Hepatocyte (in vitro differentiated cells): ENCODE measurements around the gene ZNF500. TPM values are rescaled to one million over a fixed set of nuclear protein-coding genes. Genes with fewer than 3 reads are reported as not detected.
"Not testable (repeated sequence)": the region's sequence is repeated elsewhere in the genome, so short reads cannot be mapped to it uniquely, and the experiment has no call there.

ENCODE experiments used
- DNase-seq: peaks from one replicate; pipeline ENCODE4 v3.0.0-alpha.2; 2016; ENCODE audit warnings: low spot score
- H2AFZ ChIP-seq: fragments of 200-600 bp; sonication (generic); 2 replicates; pipeline ENCODE4 v1.6.0; 2016; ENCODE audit warnings: antibody characterized with exemption, mild to moderate bottlenecking
- H3K27ac ChIP-seq: fragments of 200-600 bp; sonication (generic); 2 replicates; pipeline ENCODE4 v1.5.1; 2016; ENCODE audit warnings: mild to moderate bottlenecking
- H3K27me3 ChIP-seq: fragments of 200-600 bp; sonication (generic); 2 replicates; pipeline ENCODE4 v1.6.1; 2016
- H3K36me3 ChIP-seq: fragments of 200-600 bp; sonication (generic); replicated peaks from 2 replicates; pipeline ENCODE4 v1.5.1; 2016; ENCODE audit warnings: low read depth; ENCODE audit not compliant: insufficient read depth
- H3K4me1 ChIP-seq: fragments of 200-600 bp; sonication (generic); 2 replicates; pipeline ENCODE4 v1.5.1; 2016; ENCODE audit warnings: mild to moderate bottlenecking, moderate library complexity; ENCODE audit not compliant: insufficient read depth
- H3K4me2 ChIP-seq: fragments of 200-600 bp; sonication (generic); 2 replicates; pipeline ENCODE4 v1.6.0; 2016
- H3K4me3 ChIP-seq: fragments of 200-600 bp; sonication (generic); 2 replicates; pipeline ENCODE4 v1.5.1; 2016; ENCODE audit warnings: mild to moderate bottlenecking
- H3K79me2 ChIP-seq: fragments of 200-600 bp; sonication (generic); 2 replicates; pipeline ENCODE4 v1.6.0; 2017; ENCODE audit warnings: mild to moderate bottlenecking
- H3K9me2 ChIP-seq: fragments of 200-600 bp; sonication (generic); replicated peaks from 2 replicates; pipeline ENCODE4 v1.6.0; 2017; ENCODE audit warnings: mild to moderate bottlenecking; ENCODE audit not compliant: insufficient read depth
- H3K9me3 ChIP-seq: fragments of 200-600 bp; sonication (generic); 2 replicates; pipeline ENCODE4 v1.5.1; 2016; ENCODE audit warnings: low read depth, mild to moderate bottlenecking
- H4K20me1 ChIP-seq: fragments of 200-600 bp; sonication (generic); 2 replicates; pipeline ENCODE4 v1.6.0; 2016; ENCODE audit warnings: mild to moderate bottlenecking; ENCODE audit not compliant: insufficient read depth, poor library complexity, severe bottlenecking
- CTCF ChIP-seq: fragments of 200-600 bp; sonication (generic); IDR thresholded peaks from 2 replicates; pipeline ENCODE4 v1.5.1; 2016; ENCODE audit warnings: antibody characterized with exemption, mild to moderate bottlenecking; ENCODE audit not compliant: poor library complexity
- EZH2 ChIP-seq: fragments of 200-600 bp; sonication (generic); IDR thresholded peaks from 2 replicates; pipeline ENCODE4 v1.6.1; 2016; ENCODE audit warnings: antibody characterized with exemption, mild to moderate bottlenecking, borderline replicate concordance
- EZH2phosphoT487 ChIP-seq: fragments of 200-600 bp; sonication (generic); IDR thresholded peaks from one replicate; pipeline ENCODE4 v1.6.1; 2018; ENCODE audit warnings: antibody characterized with exemption, mild to moderate bottlenecking, low read depth, moderate library complexity; ENCODE audit not compliant: unreplicated experiment, severe bottlenecking
- WGBS: methylation state at CpG from one replicate; pipeline ENCODE4 v1.1.6; 2016; ENCODE audit warnings: low lambda C conversion rate; ENCODE audit errors: missing lambda C conversion rate; 5-methylcytosine and 5-hydroxymethylcytosine counted together
- polyA plus RNA-seq: library from polyadenylated mRNA; unstranded; fragments of >200 nt; fragmentation: Nextera tagmentation; extraction: Ambion mirVana; gene quantifications from 2 replicates; pipeline ENCODE4 v1.2.1, GENCODE V29; 2016
- total RNA-seq: library from RNA; depleted of rRNA; stranded (reverse); fragments of >200 nt; gene quantifications from 2 replicates; pipeline ENCODE4 v1.2.3, GENCODE V29; 2014

ZNF500 gene
- total and polyA plus RNA-seq, 2 experiments from 2014 or later: 10.4 to 10.6 TPM

- H3K4me1 ChIP-seq: peaks cover 12% of the 10 kb centered on the region
- H3K9me3 ChIP-seq: no peaks in the 10 kb centered on the region
- TF ChIP-seq EZH2phosphoT487: no peak
- no peak for TF ChIP-seq EZH2
- no peak for TF ChIP-seq CTCF
- DNase-seq: no peak
- no peaks in the 10 kb centered on the region for H4K20me1 ChIP-seq
- no peaks in the 10 kb centered on the region for H3K27me3 ChIP-seq
- no peaks in the 10 kb centered on the region for H3K9me2 ChIP-seq
- no peaks in the 10 kb centered on the region for H3K79me2 ChIP-seq
- H3K4me3 ChIP-seq: no peak within 1 kb of the TSS
- H2AFZ ChIP-seq: no peak within 1 kb of the TSS
- 69% methylated on average over 14 of the region's 14 CpGs for WGBS
- peak within 1 kb of the TSS; percentile 39 for H3K4me2 ChIP-seq
- H3K27ac ChIP-seq: peak within 1 kb of the TSS; percentile 52
- no peaks in the 10 kb centered on the region for H3K36me3 ChIP-seq
These were observed 20.9 kb upstream of the ZNF500 start, which contains the start of gene SEPTIN12 for GRCh38 chr16:4787627-4788482. Gene SEPTIN12 (minus strand): TSS chr16:4788345. CDS start chr16:4787645, 700 bp downstream.

GRCh38 chr16:4787068-4787467, 20.1 kb upstream of the ZNF500 start:
- Histone ChIP-seq H3K4me3 (no peak overlapping the region), H3K9me2 (no peaks in the 10 kb centered on the region), H2AFZ (no peak overlapping the region), H3K4me2 (no peak overlapping the region), H3K4me1 (peaks cover 12% of the 10 kb centered on the region), H3K27me3 (no peaks in the 10 kb centered on the region), H3K27ac (no peak overlapping the region), H3K9me3 (no peaks in the 10 kb centered on the region), H4K20me1 (no peaks in the 10 kb centered on the region), H3K36me3 (no peaks in the 10 kb centered on the region), H3K79me2 (no peaks in the 10 kb centered on the region)
- no peak for DNase-seq
- 94% methylated on average over 8 of the region's 8 CpGs for WGBS
- no peak for TF ChIP-seq EZH2
- no peak for TF ChIP-seq CTCF
- no peak for TF ChIP-seq EZH2phosphoT487

GRCh38 chr16:4785758-4786433, 18.9 kb upstream of the ZNF500 start:
- no peaks in the 10 kb centered on the region for H3K36me3 ChIP-seq
- H4K20me1 ChIP-seq: no peaks in the 10 kb centered on the region
- no peaks in the 10 kb centered on the region for H3K9me3 ChIP-seq
- no peak overlapping the region for H3K27ac ChIP-seq
- H3K9me2 ChIP-seq: no peaks in the 10 kb centered on the region
- H2AFZ ChIP-seq: no peak overlapping the region
- no peak for DNase-seq
- H3K4me2 ChIP-seq: no peak overlapping the region
- WGBS: 97% methylated on average over 21 of the region's 23 CpGs
- no peaks in the 10 kb centered on the region for H3K79me2 ChIP-seq
- no peak overlapping the region for H3K4me3 ChIP-seq
- TF ChIP-seq CTCF (no peak), EZH2phosphoT487 (no peak)
- no peaks in the 10 kb centered on the region for H3K27me3 ChIP-seq
- H3K4me1 ChIP-seq: peaks cover 12% of the 10 kb centered on the region

- H3K79me2 ChIP-seq, H4K20me1 ChIP-seq, H3K9me3 ChIP-seq, H3K27ac ChIP-seq, H2AFZ ChIP-seq, H3K9me2 ChIP-seq, H3K4me3 ChIP-seq, H3K36me3 ChIP-seq, H3K4me2 ChIP-seq, H3K27me3 ChIP-seq, DNase-seq: not testable (repeated sequence)
- peaks cover 12% of the 10 kb centered on the region for H3K4me1 ChIP-seq
- WGBS: 92% methylated on average over 14 of the region's 14 CpGs
These were observed 17.6 kb upstream of the ZNF500 start for GRCh38 chr16:4784444-4784987.
